H1 (cell line): ENCODE data around the gene SETD1B. TPM values are rescaled to one million over a fixed set of nuclear protein-coding genes. Genes with fewer than 3 reads are reported as not detected.

Experiments used
- ATF3 ChIP-seq: IDR thresholded peaks from 2 replicates; pipeline ENCODE4 v1.6.1; 2011; ENCODE audit warnings: low read depth, mild to moderate bottlenecking, low read length; ENCODE audit not compliant: insufficient read depth
- BACH1 ChIP-seq: IDR thresholded peaks from 2 replicates; pipeline ENCODE4 v1.6.1; 2012; ENCODE audit warnings: low read length, improper control_type of control experiment
- CBX5 ChIP-seq: fragments of 300-800, 300-1000 bp; sonication (generic); IDR thresholded peaks from 2 replicates; pipeline ENCODE4 v1.7.1; 2016; ENCODE audit warnings: antibody characterized with exemption, low read length, low read depth
- CHD2 ChIP-seq: IDR thresholded peaks from 2 replicates; pipeline ENCODE4 v1.6.1; 2012; ENCODE audit warnings: low read length, improper control_type of control experiment
- E2F6 ChIP-seq: IDR thresholded peaks from 2 replicates; pipeline ENCODE4 v1.6.1; 2012; ENCODE audit warnings: inconsistent platforms
- JUND ChIP-seq: IDR thresholded peaks from 2 replicates; pipeline ENCODE4 v1.6.1; 2011; ENCODE audit warnings: mild to moderate bottlenecking, improper control_type of control experiment, low read length
- KDM5A ChIP-seq: fragments of 200-600 bp; IDR thresholded peaks from 2 replicates; pipeline ENCODE4 v1.7.1; 2012; ENCODE audit warnings: mild to moderate bottlenecking, low read length, inconsistent platforms, mixed read lengths
- SUZ12 ChIP-seq: fragments of 200-600 bp; sonication (generic); IDR thresholded peaks from 2 replicates; pipeline ENCODE4 v1.6.1; 2012; ENCODE audit warnings: mild to moderate bottlenecking, inconsistent platforms, low read length, moderate library complexity, mixed read lengths
- TEAD4 ChIP-seq: IDR thresholded peaks from 2 replicates; pipeline ENCODE4 v1.6.1; 2012; ENCODE audit warnings: low read depth, low read length, inconsistent platforms, mixed read lengths
- USF2 ChIP-seq: IDR thresholded peaks from 2 replicates; pipeline ENCODE4 v1.6.1; 2011; ENCODE audit warnings: low read length, improper control_type of control experiment
- polyA plus RNA-seq, 7 experiments: library from polyadenylated mRNA; depleted of rRNA in 3 of 7; stranded (reverse) in 5 of 7; unstranded in 2 of 7; fragments of >200 nt in 5 of 7; fragments of 200-250 nt in 2 of 7; gene quantifications; 1 replicate in 5 of 7; 2 replicates in 1 of 7; 4 replicates in 1 of 7; pipeline versions ENCODE4 v1.2.1 to v1.2.3, GENCODE V29; 2011 to 2013; ENCODE audit warnings: missing spikeins in 2 of 7, mixed read lengths in 2 of 7
- total RNA-seq: library from RNA; stranded (reverse); fragmentation: NEBNext Ultra II Directional; extraction: Animal tissue kit (Norgen Biotek cat#: 25700); gene quantifications from 2 replicates; pipeline ENCODE4 v1.2.1, GENCODE V29; 2021

SETD1B gene
- total and polyA plus RNA-seq, 2 of the 8 experiments (the other 6 are each of a cell fraction or from before 2014, with no cell fraction given), result 1.3 to 17.7 TPM

- TF ChIP-seq E2F6 (no peak), ATF3 (no peak), BACH1 (no peak), JUND (no peak), CBX5 (no peak), KDM5A (no peak), TEAD4 (no peak), USF2 (no peak), CHD2 (no peak), SUZ12 (no peak)
Measured at GRCh38 chr12:121812921-121813896, 9.4 kb downstream of the SETD1B start (continued).
